Stimulated activated CD4-positive, alpha-beta T cell treated with anti-CD3 and anti-CD28 coated beads, Interleukin-4, amount 100 ng/mL, for 1 hour (primary cell): ENCODE results near the gene RNF166.

Experiments
- DNase-seq: peaks from one replicate; pipeline ENCODE4 v3.0.0-alpha.2; 2020

RNF166 gene

GRCh38 chr16:88705801-88706228, 393 bp downstream of the RNF166 start:
- DNase-seq: no peak

- no peak for DNase-seq
Measured at GRCh38 chr16:88705076-88705684, 1.0 kb downstream of the RNF166 start.

- peak; percentile 67 for DNase-seq
Measured at GRCh38 chr16:88703486-88704309, 2.5 kb downstream of the RNF166 start.

GRCh38 chr16:88702371-88703210, 3.6 kb downstream of the RNF166 start:
- no peak for DNase-seq

GRCh38 chr16:88701581-88702370, 4.4 kb downstream of the RNF166 start:
- no peak for DNase-seq

- peak; percentile 93 for DNase-seq
Measured at GRCh38 chr16:88700636-88701482, 5.3 kb downstream of the RNF166 start.

GRCh38 chr16:88700322-88700635, 5.9 kb downstream of the RNF166 start:
- DNase-seq: no peak

- no peak for DNase-seq
Measured at GRCh38 chr16:88699180-88699579, 7.0 kb downstream of the RNF166 start.

- no peak for DNase-seq
Measured at GRCh38 chr16:88698646-88699045, 7.6 kb downstream of the RNF166 start.

GRCh38 chr16:88697831-88698615, 8.2 kb downstream of the RNF166 start:
- DNase-seq: peak; percentile 30

- DNase-seq: no peak
Measured at GRCh38 chr16:88697116-88697830, 8.9 kb downstream of the RNF166 start.

GRCh38 chr16:88696441-88696840, 9.8 kb downstream of the RNF166 start:
- DNase-seq: no peak

- no peak for DNase-seq
Measured at GRCh38 chr16:88695753-88696152, 10.5 kb downstream of the RNF166 start.

- DNase-seq: no peak
Measured at GRCh38 chr16:88695218-88695617, 11.0 kb downstream of the RNF166 start.

GRCh38 chr16:88694221-88695087, 11.8 kb downstream of the RNF166 start:
- DNase-seq: no peak

- DNase-seq: no peak
Measured at GRCh38 chr16:88693420-88694177, 12.6 kb downstream of the RNF166 start.

GRCh38 chr16:88692861-88693260, 13.3 kb downstream of the RNF166 start:
- no peak for DNase-seq

GRCh38 chr16:88691924-88692560, 14.2 kb downstream of the RNF166 start:
- DNase-seq: no peak
